Activated CD4-positive, alpha-beta T cell treated with anti-CD3 and anti-CD28 coated beads, Interleukin-2, amount 10 ng/mL, durations not matched to agents 24 days and 14 days (primary cell): ENCODE data around the gene GGT5. TPM values are rescaled to one million over a fixed set of nuclear protein-coding genes. Genes with fewer than 3 reads are reported as not detected.
"Not testable (repeated sequence)": the region's sequence is repeated elsewhere in the genome, so short reads cannot be mapped to it uniquely, and the experiment has no call there.

Experiments used
- DNase-seq: peaks from one replicate; pipeline ENCODE4 v3.0.0; 2022
- H3K27ac Mint-ChIP-seq: one replicate; pipeline ENCODE4 v1.8.0; 2022; ENCODE audit warnings: mild to moderate bottlenecking, mixed read lengths
- H3K27me3 Mint-ChIP-seq: one replicate; pipeline ENCODE4 v1.8.0; 2022; ENCODE audit warnings: mixed read lengths
- H3K36me3 Mint-ChIP-seq: one replicate; pipeline ENCODE4 v1.8.0; 2022; ENCODE audit warnings: low read depth, mild to moderate bottlenecking, mixed read lengths
- H3K4me1 Mint-ChIP-seq: one replicate; pipeline ENCODE4 v1.8.0; 2021; ENCODE audit warnings: mixed read lengths
- H3K4me3 Mint-ChIP-seq: one replicate; pipeline ENCODE4 v1.8.0; 2022; ENCODE audit warnings: mild to moderate bottlenecking, moderate library complexity, mixed read lengths
- H3K9me3 Mint-ChIP-seq: one replicate; pipeline ENCODE4 v1.8.0; 2021; ENCODE audit warnings: mixed read lengths
- intact Hi-C: fragments of 100-400 bp; cut with micrococcal nuclease; formaldehyde crosslinking; loops from one replicate; pipeline ENCODE4 v1.15.1; 2023
- total RNA-seq: library from RNA; stranded (reverse); gene quantifications from 2 replicates; pipeline ENCODE4 v1.2.3, GENCODE V29; 2022

GGT5 gene
- total RNA-seq, 1 donor from 2014 or later, result 0.07 TPM

DNA sequence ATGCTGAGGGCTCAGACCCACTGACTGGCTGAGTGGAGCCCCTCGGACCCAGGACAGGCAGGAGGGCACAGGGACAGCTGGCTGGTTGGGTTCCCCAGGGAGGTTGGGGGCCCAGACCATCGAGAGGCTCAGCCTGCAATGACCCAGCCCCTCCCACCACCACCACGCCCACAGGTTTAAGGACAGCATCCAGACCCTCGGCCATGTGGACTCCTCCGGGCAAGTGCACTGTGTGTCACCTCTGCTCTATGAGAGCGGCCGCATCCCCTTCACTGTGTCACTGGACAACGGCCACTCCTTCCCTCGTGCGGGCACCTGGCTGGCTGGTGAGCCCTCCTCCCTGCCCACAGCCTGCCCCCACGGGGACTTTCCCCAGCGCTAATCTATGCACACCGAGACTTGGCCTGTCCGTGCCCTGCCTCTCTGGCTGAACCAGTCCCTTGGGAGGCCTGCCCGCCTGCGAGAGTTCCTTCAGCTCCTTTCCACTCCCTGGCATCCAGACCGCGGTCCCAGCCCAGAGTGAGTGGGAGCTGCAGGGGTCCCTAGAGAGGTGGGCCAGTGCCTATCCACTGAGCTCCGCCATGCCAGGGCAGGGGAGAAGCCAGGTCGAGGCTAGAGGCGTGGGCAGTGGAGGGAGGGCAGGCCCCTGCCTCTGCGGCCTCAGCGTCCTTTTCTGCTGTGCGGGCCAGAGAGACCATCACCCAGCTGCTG, 61.4 kb downstream of the GGT5 start:
- H3K9me3 Mint-ChIP-seq, result no peaks in the 10 kb centered on the region
- H3K27ac Mint-ChIP-seq, result no peak overlapping the region
- no peaks in the 10 kb centered on the region for H3K36me3 Mint-ChIP-seq
- no peak for DNase-seq
- H3K27me3 Mint-ChIP-seq, result no peaks in the 10 kb centered on the region
- H3K4me1 Mint-ChIP-seq, result no peaks in the 10 kb centered on the region
- intact Hi-C loops, result no loop called here
- H3K4me3 Mint-ChIP-seq, result no peak overlapping the region

DNA sequence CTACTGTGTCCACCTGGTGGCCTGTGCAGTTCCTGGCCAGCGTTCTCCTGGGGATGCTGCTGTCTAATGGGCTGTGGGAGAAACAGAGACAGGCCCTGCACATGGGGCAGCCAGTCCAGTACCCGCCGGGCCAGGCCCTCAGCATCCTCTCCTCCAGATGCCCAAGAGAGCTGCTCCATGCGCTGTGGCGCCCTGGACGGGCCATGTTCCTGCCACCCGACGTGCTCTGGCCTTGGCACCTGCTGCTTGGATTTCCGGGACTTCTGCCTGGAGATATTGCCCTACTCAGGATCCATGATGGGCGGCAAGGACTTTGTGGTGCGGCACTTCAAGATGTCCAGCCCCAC, 62.0 kb downstream of the GGT5 start:
- H3K9me3 Mint-ChIP-seq, H3K27ac Mint-ChIP-seq, H3K4me1 Mint-ChIP-seq, H3K36me3 Mint-ChIP-seq, H3K4me3 Mint-ChIP-seq, intact Hi-C loops, DNase-seq, H3K27me3 Mint-ChIP-seq: not testable (repeated sequence)

DNA sequence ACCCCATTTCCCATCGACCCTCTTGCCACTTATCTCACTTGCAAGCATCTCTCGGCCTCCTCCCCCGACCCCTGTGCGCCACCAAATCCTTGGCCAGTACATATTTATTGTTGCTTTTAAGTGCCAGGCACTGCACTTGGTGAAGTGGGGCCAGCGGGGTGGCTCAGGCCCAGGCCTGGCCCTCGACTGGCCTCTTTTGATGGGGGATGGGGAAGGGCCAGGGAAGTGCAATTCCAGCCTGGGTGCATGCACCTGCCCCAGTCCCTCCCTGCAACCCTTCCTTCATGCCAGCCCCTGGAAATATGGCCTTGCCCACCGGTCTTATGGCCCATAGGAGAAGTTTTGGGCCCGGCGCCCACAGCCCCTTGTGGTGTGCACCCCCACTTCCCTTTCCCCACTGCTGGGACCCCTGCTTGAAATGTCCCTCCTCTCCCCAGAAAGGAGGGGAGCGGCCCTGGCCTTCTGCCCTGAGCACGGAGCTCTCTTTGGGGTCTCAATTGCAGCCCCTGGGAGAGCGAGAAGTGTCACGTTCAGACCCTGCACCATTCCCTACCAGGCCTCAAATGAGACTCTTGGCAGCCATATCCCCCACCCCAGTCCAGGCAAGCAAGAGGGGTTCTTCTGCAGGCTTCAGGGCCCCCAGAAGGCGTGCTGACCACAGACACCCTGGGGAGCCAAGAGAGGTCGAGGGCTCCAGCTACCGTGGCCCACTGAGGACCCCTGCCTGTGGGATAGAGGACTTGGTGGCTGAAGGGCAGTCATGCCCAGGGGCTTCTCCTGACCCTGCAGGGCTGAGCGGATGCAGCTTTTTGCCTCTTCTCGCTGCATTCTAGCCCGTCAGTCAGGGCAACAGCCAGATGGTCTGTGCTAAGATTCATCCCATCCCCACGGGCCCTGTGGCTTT, 62.6 kb downstream of the GGT5 start:
- H3K27me3 Mint-ChIP-seq, result no peaks in the 10 kb centered on the region
- no peak for DNase-seq
- H3K9me3 Mint-ChIP-seq, result no peaks in the 10 kb centered on the region
- H3K4me3 Mint-ChIP-seq, result no peak overlapping the region
- H3K4me1 Mint-ChIP-seq, result no peaks in the 10 kb centered on the region
- no peak overlapping the region for H3K27ac Mint-ChIP-seq
- H3K36me3 Mint-ChIP-seq, result no peaks in the 10 kb centered on the region
- intact Hi-C loops, result no loop called here

DNA sequence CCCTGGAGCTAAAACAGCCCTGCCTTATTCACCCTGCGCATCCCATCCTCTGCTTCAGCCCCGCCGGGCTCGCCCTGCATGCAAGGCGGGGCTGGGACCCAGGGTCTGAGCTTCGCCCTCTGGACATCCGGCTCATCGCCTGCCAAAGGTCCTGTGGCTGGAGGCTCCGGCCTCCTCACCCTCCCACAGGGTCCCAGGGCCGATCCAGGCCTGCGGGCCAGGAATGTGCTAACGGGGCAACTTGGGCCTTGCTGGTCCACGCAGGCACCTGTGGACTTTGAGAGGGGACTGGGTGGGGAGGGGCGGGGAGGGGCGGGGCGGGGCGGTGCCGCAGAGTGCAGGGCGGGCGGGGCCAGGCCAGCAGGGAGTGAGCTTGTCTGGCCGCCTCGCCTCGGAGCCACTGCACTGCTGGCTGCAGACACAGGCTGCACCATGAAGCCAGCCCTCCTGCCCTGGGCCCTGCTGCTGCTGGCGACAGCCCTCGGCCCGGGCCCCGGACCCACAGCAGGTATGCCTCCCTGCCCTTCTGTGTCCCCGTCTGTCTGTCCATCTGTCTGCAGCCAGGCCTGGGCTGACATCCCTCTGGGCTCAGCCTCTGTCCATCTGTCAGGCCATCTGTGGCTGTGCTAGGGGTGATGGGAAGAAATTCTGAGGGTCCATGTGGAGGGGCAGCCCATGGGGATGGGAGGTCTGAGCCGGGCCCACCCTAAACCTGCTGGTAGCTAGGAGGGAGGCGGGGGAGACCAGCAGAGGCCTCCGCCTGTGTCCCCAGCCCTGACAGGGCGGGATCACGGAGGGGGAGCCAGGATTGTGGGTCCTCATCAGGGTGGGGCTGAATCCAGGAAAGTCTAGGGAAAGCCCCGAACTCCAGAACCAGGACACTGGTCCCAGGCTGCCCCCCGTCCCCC, 63.5 kb downstream of the GGT5 start, which contains the start of gene SUSD2:
SUSD2 (plus strand) TSS at position 400 of the 908 bp plus-strand sequence; CDS start at position 433, 33 bp downstream.
- intact Hi-C loops, result no loop called here
- no peaks in the 10 kb centered on the region for H3K27me3 Mint-ChIP-seq
- no peak within 1 kb of the TSS for H3K4me3 Mint-ChIP-seq
- no peak within 1 kb of the TSS for H3K27ac Mint-ChIP-seq
- no peak for DNase-seq
- no peaks in the 10 kb centered on the region for H3K9me3 Mint-ChIP-seq
- no peaks in the 10 kb centered on the region for H3K4me1 Mint-ChIP-seq
- peaks cover 1% of the 10 kb centered on the region for H3K36me3 Mint-ChIP-seq

DNA sequence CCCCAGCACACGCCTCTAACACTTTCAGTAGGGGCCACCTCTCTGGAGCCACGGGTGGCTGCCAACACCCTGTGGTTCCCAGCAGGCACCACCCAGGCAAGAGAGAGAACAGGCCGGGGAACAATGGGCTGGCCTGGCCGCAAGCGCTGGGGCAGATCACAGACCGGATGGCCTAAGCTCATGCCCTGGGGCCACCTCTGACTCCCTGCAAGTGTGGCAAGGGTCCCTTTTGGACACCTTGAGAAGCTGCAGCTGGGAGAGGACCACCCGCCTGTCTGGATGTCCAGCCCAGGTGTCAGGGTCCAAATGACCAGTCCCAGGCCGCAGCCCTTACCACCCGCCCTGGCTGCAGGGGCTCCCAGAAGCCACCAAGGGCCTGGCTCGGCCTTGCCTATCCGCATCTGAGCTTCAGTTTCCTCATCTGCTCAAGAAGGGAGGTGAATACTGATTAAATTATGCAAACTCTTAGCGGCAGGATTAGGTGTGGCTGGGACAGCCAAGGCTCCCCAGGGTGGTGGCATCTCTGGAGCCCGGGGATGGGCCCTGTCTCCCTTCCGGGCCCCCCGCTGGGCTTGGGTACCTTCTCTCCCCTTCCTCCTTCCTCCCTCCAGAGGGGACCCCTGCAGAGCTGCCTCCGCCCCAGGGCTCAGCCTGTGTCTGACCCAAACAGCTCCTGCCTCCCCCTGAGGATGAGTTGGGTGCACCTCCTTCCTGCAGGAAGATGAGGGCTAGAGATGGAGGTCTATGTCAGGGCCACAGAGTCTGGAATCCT, 64.4 kb downstream of the GGT5 start:
- no peak for DNase-seq
- no peaks in the 10 kb centered on the region for H3K27me3 Mint-ChIP-seq
- peaks cover 4% of the 10 kb centered on the region for H3K36me3 Mint-ChIP-seq
- H3K9me3 Mint-ChIP-seq, result no peaks in the 10 kb centered on the region
- no peak overlapping the region for H3K4me3 Mint-ChIP-seq
- H3K27ac Mint-ChIP-seq, result no peak overlapping the region
- no peaks in the 10 kb centered on the region for H3K4me1 Mint-ChIP-seq
- intact Hi-C loops, result no loop called here

DNA sequence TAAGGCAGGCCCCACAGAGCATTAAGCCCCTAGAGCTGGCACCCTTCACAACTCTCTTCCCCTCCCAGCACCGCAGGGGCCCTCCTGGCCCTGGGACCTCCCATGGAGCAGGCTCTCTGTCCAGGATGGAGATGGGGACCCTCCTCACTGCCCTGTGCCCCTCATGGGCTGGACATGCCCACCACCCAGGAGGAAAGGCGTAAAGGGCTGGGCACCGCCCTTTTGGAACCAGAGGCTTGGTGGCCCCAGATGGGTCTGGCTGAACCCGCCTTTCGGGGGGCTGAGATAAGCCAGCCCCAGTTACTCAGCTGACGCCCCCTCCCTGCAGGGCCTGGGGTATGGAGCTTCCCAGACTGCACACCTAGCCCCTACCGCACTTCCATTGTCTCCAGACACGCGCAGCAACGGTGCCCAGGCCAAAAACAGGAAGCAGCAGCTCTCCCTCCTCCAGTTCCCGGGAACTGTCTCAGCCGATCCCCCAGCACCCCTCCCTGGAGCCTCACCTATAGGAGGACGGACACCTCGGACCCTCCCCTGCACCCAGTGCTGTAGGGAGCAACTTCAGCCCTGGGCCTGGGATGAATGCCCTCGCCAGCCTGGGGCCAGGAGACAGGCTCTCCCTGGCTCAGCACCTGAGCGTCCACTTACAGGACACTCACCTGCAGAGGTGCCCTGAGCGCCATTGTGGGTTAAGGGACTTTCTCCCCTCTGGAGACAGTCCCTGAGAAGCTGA, 65.2 kb downstream of the GGT5 start:
- Mint-ChIP-seq H3K4me1 (no peaks in the 10 kb centered on the region), H3K9me3 (no peaks in the 10 kb centered on the region), H3K36me3 (peaks cover 6% of the 10 kb centered on the region), H3K27ac (no peak overlapping the region), H3K27me3 (no peaks in the 10 kb centered on the region), H3K4me3 (no peak overlapping the region)
- DNase-seq, result no peak
- intact Hi-C loops, result no loop called here

DNA sequence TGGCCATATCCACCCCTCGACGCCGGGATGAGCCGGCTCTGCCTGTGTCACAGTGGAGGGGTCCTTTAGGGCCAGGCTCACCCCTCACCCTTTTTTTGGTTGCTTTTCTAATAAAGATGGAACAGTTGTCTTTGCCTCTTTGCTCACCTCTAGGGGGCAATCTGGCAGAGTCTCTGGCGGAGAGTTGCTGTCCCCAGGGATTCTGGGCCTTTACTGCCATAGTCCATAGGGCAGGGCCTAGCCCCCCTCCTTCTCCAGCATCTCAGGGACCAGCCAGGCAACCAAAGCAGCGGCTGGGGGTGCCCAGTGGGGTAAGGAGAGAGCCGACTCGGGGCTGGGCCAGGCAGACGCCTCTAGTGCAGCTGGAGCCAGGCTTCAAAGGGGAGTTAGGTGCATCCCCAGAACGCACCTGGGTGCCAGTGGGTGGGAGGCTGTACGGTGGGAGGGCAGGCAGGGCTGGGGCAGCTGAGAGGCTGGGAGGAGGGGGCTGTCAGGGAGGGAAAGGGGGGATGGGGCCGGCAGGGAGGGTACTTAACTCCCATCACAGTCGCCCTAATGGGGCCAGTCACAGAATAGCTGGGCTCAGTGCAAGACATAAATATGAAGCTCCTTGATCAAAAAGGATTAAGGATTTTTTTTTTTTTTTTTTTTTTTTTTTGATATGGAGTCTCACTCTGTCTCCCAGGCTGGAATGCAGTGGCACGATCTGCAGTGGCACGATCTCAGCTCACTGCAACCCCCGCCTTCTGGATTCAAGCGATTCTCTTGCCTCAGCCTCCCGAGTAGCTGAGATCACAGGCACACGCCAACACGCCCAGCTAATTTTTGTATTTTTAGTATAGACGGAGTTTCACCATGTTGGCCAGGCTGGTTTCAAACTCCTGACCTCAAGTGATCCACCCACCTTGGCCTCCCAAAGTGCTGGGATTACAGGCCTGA, 66.1 kb downstream of the GGT5 start:
- no peak for DNase-seq
- Mint-ChIP-seq H3K27me3 (no peaks in the 10 kb centered on the region), H3K36me3 (peaks cover 8% of the 10 kb centered on the region), H3K4me1 (no peaks in the 10 kb centered on the region), H3K4me3 (no peak overlapping the region), H3K9me3 (no peaks in the 10 kb centered on the region), H3K27ac (no peak overlapping the region)
- intact Hi-C loops, result no loop called here

DNA sequence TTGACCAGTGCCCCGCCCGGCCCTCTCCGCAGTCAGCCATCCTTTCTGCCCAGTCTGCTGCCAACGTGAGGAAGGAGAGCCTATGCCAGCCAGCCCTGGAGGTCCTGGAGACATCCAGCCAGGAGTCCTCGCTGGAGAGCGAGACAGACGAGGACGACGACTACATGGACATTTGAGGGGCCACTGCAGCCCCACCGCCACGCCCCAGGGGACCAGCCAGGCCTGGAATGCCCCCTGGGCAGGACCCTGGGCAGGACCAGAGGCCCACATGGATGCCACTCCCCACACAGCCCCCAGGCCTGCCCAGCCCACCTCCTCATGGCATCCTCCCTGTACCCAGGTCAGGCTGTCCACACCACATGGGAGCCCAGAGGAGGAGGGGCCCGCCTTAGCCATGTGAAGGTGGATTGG, 66.9 kb downstream of the GGT5 start:
- Mint-ChIP-seq H3K4me1 (no peaks in the 10 kb centered on the region), H3K27ac (no peak overlapping the region), H3K4me3 (no peak overlapping the region), H3K27me3 (no peaks in the 10 kb centered on the region), H3K9me3 (no peaks in the 10 kb centered on the region), H3K36me3 (peaks cover 10% of the 10 kb centered on the region)
- DNase-seq, result no peak
- intact Hi-C loops, result no loop called here

DNA sequence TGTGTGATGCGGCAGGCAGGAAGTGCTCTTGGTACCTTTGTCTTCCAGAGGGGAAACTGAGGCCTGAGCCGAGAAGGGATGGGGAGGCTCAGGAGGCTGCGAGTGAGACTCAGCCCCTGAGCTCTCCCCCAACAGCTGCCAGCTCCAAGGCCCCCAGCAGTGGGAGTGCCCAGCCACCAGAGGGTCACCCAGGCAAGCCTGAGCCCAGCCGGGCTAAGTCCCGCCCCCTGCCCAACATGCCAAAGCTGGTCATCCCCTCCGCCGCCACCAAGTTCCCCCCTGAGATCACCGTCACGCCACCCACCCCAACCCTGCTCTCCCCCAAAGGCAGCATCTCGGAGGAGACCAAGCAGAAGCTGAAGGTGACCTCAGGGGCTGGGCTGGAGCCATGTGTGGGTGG, 67.4 kb downstream of the GGT5 start:
- H3K27me3 Mint-ChIP-seq, result no peaks in the 10 kb centered on the region
- peaks cover 12% of the 10 kb centered on the region for H3K36me3 Mint-ChIP-seq
- no peak overlapping the region for H3K4me3 Mint-ChIP-seq
- intact Hi-C loops, result no loop called here
- H3K27ac Mint-ChIP-seq, result no peak overlapping the region
- H3K9me3 Mint-ChIP-seq, result no peaks in the 10 kb centered on the region
- DNase-seq, result no peak
- H3K4me1 Mint-ChIP-seq, result no peaks in the 10 kb centered on the region

DNA sequence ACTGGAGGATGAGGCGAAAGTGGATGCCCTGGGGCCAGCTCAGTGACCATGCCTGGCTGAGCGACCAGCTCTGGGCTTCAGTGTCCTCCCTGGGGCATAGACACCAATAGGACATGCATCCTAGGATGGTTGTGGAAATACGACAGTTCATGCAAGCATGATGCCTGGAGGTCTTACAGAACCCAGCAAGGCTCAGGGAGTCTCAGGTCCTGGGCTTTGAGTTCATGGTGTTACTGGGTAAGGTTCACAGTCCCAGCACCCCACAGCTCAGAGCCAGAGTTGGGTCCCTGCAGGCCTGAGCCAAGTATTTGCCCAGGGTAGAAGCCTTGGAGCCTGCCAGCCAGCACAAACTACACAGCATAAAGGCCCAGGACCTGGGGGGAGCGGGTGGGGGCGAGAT, 67.8 kb downstream of the GGT5 start:
- no peak overlapping the region for H3K4me3 Mint-ChIP-seq
- intact Hi-C loops, result no loop called here
- peaks cover 13% of the 10 kb centered on the region for H3K36me3 Mint-ChIP-seq
- H3K27ac Mint-ChIP-seq, result no peak overlapping the region
- no peaks in the 10 kb centered on the region for H3K9me3 Mint-ChIP-seq
- no peaks in the 10 kb centered on the region for H3K4me1 Mint-ChIP-seq
- no peaks in the 10 kb centered on the region for H3K27me3 Mint-ChIP-seq
- DNase-seq, result no peak

DNA sequence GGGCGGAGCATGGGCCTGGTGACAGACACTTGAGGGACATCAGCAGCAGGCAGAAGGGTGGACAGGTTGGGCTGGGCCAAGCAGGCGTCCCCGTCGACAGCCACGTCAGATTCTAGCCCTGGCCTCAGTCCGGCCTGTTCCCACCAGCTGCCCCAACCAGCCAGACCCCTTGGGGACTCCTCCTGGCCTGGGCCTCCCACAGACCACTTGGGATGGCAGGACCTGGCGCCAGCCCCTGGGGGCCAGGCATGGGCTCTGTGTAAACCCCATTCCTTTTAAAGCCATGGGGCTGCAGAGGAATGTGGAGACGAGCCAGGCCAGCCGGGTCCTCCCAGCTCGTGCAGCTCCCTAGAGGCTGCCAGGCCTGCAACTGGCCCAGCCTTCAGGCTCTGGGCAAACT, 68.3 kb downstream of the GGT5 start:
- Mint-ChIP-seq H3K9me3 (no peaks in the 10 kb centered on the region), H3K27me3 (no peaks in the 10 kb centered on the region), H3K36me3 (peaks cover 17% of the 10 kb centered on the region), H3K4me1 (no peaks in the 10 kb centered on the region), H3K4me3 (no peak overlapping the region), H3K27ac (no peak overlapping the region)
- intact Hi-C loops, result no loop called here
- no peak for DNase-seq

DNA sequence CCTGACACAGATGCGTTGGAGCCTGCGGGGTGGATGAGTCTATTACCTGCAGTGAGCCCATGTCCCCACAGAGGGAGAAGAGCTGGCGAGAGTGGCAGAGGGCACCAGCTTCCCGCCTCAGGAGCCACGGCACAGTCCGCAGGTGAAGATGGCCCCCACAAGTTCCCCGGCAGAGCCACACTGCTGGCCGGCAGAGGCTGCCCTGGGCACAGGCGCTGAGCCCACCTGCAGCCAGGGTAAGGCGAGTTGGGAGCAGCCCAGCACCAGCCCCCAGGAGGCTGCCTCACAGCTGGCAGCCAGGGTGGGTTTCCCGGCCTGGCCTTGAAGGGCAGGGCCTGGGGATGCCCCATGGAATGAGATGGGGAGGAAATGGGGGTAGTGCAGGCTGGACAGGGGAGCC, 68.8 kb downstream of the GGT5 start:
- no peaks in the 10 kb centered on the region for H3K27me3 Mint-ChIP-seq
- no peak for DNase-seq
- no peaks in the 10 kb centered on the region for H3K4me1 Mint-ChIP-seq
- H3K9me3 Mint-ChIP-seq, result no peaks in the 10 kb centered on the region
- intact Hi-C loops, result no loop called here
- H3K4me3 Mint-ChIP-seq, result no peak overlapping the region
- H3K36me3 Mint-ChIP-seq, result peaks cover 18% of the 10 kb centered on the region
- H3K27ac Mint-ChIP-seq, result no peak overlapping the region
